Smooth muscle cell (in vitro differentiated cells): ENCODE measurements around the gene PDZK1IP1. TPM values are rescaled to one million over a fixed set of nuclear protein-coding genes. Genes with fewer than 3 reads are reported as not detected.

Experiments
- DNase-seq: peaks from one replicate; lab custom pipeline; 2025; ENCODE audit not compliant: unreplicated experiment; lab: John Stamatoyannopoulos, UW
- H2AFZ ChIP-seq: fragments of 200-600 bp; sonication (generic); 2 replicates; pipeline ENCODE4 v1.6.0; 2016; ENCODE audit warnings: antibody characterized with exemption, low read depth, mild to moderate bottlenecking
- H3F3A ChIP-seq: fragments of 200-600 bp; sonication (generic); 2 replicates; pipeline ENCODE4 v1.6.0; 2017; ENCODE audit warnings: antibody characterized with exemption, low read depth
- H3K27ac ChIP-seq: fragments of 200-600 bp; sonication (generic); 2 replicates; pipeline ENCODE4 v1.5.1; 2016; ENCODE audit warnings: low read depth, mild to moderate bottlenecking
- H3K27me3 ChIP-seq: fragments of 200-600 bp; sonication (generic); 2 replicates; pipeline ENCODE4 v1.6.1; 2016; ENCODE audit warnings: low read depth, mild to moderate bottlenecking
- H3K36me3 ChIP-seq: fragments of 200-600 bp; sonication (generic); 2 replicates; pipeline ENCODE4 v1.5.1; 2016; ENCODE audit warnings: low read depth
- H3K4me1 ChIP-seq: fragments of 200-600 bp; sonication (generic); 2 replicates; pipeline ENCODE4 v1.5.1; 2016; ENCODE audit warnings: low read depth
- H3K4me2 ChIP-seq: fragments of 200-600 bp; sonication (generic); 2 replicates; pipeline ENCODE4 v1.6.0; 2016; ENCODE audit warnings: mild to moderate bottlenecking
- H3K4me3 ChIP-seq: fragments of 200-600 bp; sonication (generic); 2 replicates; pipeline ENCODE4 v1.5.1; 2016; ENCODE audit warnings: mild to moderate bottlenecking
- H3K79me2 ChIP-seq: fragments of 200-600 bp; sonication (generic); 2 replicates; pipeline ENCODE4 v1.6.0; 2016; ENCODE audit warnings: low read depth, mild to moderate bottlenecking
- H3K9ac ChIP-seq: fragments of 200-600 bp; sonication (generic); 2 replicates; pipeline ENCODE4 v1.6.0; 2016; ENCODE audit warnings: low read depth
- H3K9me3 ChIP-seq: fragments of 200-600 bp; sonication (generic); replicated peaks from 2 replicates; pipeline ENCODE4 v1.5.1; 2016; ENCODE audit warnings: low read depth
- H4K20me1 ChIP-seq: fragments of 200-600 bp; sonication (generic); 2 replicates; pipeline ENCODE4 v1.6.0; 2016; ENCODE audit warnings: low read depth
- CTCF ChIP-seq: fragments of 200-600 bp; sonication (generic); IDR thresholded peaks from 2 replicates; pipeline ENCODE4 v1.5.1; 2017; ENCODE audit warnings: borderline replicate concordance, mild to moderate bottlenecking, antibody characterized with exemption; ENCODE audit not compliant: insufficient read depth, poor library complexity, severe bottlenecking
- WGBS: methylation state at CpG from one replicate; pipeline ENCODE4 v1.1.7; 2016; ENCODE audit warnings: low lambda C conversion rate; 5-methylcytosine and 5-hydroxymethylcytosine counted together
- polyA plus RNA-seq: library from polyadenylated mRNA; unstranded; fragments of >200 nt; fragmentation: Nextera tagmentation; extraction: Ambion mirVana; gene quantifications from 2 replicates; pipeline ENCODE4 v1.2.1, GENCODE V29; 2016
- total RNA-seq: library from RNA; depleted of rRNA; stranded (reverse); fragments of >200 nt; gene quantifications from 2 replicates; pipeline ENCODE4 v1.2.3, GENCODE V29; 2014

Gene PDZK1IP1
- total and polyA plus RNA-seq, 2 experiments from 2014 or later: not detected

DNA sequence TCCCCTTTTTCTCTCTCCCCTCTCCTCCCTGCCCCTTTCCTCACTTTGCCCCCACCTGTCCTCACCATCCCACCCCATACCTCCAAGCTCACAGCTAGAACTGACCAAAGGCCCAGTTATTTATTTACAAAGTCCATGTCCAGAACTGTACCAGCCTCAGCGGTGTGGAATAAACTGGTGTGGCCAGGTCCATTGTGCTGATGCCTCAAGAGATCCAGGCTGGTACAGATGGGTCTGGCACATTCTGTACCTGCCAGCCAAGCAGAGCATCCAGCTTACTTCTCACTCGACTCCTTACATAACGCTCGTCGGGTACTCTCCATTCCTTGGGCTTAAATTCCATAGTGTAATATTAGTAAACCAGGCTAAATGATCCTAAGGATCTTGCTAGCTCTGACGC, 11.8 kb downstream of the PDZK1IP1 start:
- no peak for TF ChIP-seq CTCF
- H3K9ac ChIP-seq: no peak overlapping the region
- no peak for DNase-seq
- 93% methylated on average over 6 of the region's 6 CpGs for WGBS
- peaks cover 6% of the 10 kb centered on the region for H3K27me3 ChIP-seq
- no peak overlapping the region for H3K27ac ChIP-seq
- no peaks in the 10 kb centered on the region for H3K4me1 ChIP-seq
- H3K36me3 ChIP-seq: no peaks in the 10 kb centered on the region
- H3K4me3 ChIP-seq: no peak overlapping the region
- H2AFZ ChIP-seq: no peak overlapping the region
- no peaks in the 10 kb centered on the region for H3K9me3 ChIP-seq
- no peaks in the 10 kb centered on the region for H4K20me1 ChIP-seq
- no peak overlapping the region for H3K4me2 ChIP-seq
- peaks cover 7% of the 10 kb centered on the region for H3F3A ChIP-seq
- no peaks in the 10 kb centered on the region for H3K79me2 ChIP-seq

GRCh38 chr1:47175227-47175934, 14.5 kb downstream of the PDZK1IP1 start:
- no peak for DNase-seq
- H4K20me1 ChIP-seq: no peaks in the 10 kb centered on the region
- 21% methylated on average over 11 of the region's 11 CpGs for WGBS
- peak; percentile 78 for TF ChIP-seq CTCF
- H3K4me2 ChIP-seq: no peak overlapping the region
- no peaks in the 10 kb centered on the region for H3K27me3 ChIP-seq
- no peaks in the 10 kb centered on the region for H3K36me3 ChIP-seq
- H2AFZ ChIP-seq: no peak overlapping the region
- no peaks in the 10 kb centered on the region for H3K9me3 ChIP-seq
- no peak overlapping the region for H3K9ac ChIP-seq
- H3K79me2 ChIP-seq: no peaks in the 10 kb centered on the region
- H3K4me3 ChIP-seq: no peak overlapping the region
- no peaks in the 10 kb centered on the region for H3K4me1 ChIP-seq
- H3F3A ChIP-seq: peaks cover 7% of the 10 kb centered on the region
- no peak overlapping the region for H3K27ac ChIP-seq

- H3K4me3 ChIP-seq: no peak overlapping the region
- H3K4me2 ChIP-seq: no peak overlapping the region
- H4K20me1 ChIP-seq: no peaks in the 10 kb centered on the region
- no peak overlapping the region for H2AFZ ChIP-seq
- H3K27me3 ChIP-seq: no peaks in the 10 kb centered on the region
- H3K9ac ChIP-seq: no peak overlapping the region
- H3K27ac ChIP-seq: no peak overlapping the region
- peaks cover 7% of the 10 kb centered on the region for H3F3A ChIP-seq
- no peaks in the 10 kb centered on the region for H3K4me1 ChIP-seq
- H3K36me3 ChIP-seq: no peaks in the 10 kb centered on the region
- no peak for TF ChIP-seq CTCF
- DNase-seq: no peak
- no peaks in the 10 kb centered on the region for H3K9me3 ChIP-seq
- no peaks in the 10 kb centered on the region for H3K79me2 ChIP-seq
These were observed 15.2 kb downstream of the PDZK1IP1 start for GRCh38 chr1:47174656-47175020.

DNA sequence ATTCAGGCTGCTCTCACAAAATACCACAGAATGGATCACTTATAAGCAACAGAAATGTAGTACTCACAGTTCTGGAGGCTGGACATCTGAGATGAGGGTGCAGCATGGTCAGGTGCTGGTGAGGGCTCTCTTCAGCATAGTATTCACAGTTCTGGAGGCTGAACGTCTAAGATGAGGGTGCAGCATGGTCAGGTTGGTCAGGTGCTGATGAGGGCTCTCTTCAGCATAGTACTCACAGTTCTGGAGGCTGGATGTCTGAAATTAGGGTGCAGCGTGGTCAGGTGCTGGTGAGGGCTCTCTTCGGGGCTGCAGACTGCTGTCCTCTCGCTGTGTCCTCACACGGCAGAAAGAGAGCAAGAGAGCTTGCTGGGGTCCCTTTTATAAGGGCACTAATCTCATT, 17.1 kb downstream of the PDZK1IP1 start:
- TF ChIP-seq CTCF: no peak

More for the DNA sequence above, 17.1 kb downstream of the PDZK1IP1 start:
- H3K27ac ChIP-seq: no peak overlapping the region
- no peak overlapping the region for H3K4me2 ChIP-seq
- H4K20me1 ChIP-seq: no peaks in the 10 kb centered on the region
- H3K4me1 ChIP-seq: no peaks in the 10 kb centered on the region
- H3K9ac ChIP-seq: no peak overlapping the region
- H3F3A ChIP-seq: no peaks in the 10 kb centered on the region
- no peaks in the 10 kb centered on the region for H3K27me3 ChIP-seq
- H2AFZ ChIP-seq: no peak overlapping the region
- no peak for DNase-seq
- WGBS: 70% methylated on average over 5 of the region's 5 CpGs
- H3K36me3 ChIP-seq: no peaks in the 10 kb centered on the region
- no peaks in the 10 kb centered on the region for H3K9me3 ChIP-seq
- H3K79me2 ChIP-seq: no peaks in the 10 kb centered on the region
- H3K4me3 ChIP-seq: no peak overlapping the region
